Activated CD4-positive, alpha-beta T cell treated with anti-CD3 and anti-CD28 coated beads, Interleukin-2, amount 50 U/mL, for 4 hours (primary cell): Measurements from ENCODE around the gene ALOX15B.
"Not testable (repeated sequence)": the region's sequence is repeated elsewhere in the genome, so short reads cannot be mapped to it uniquely, and the experiment has no call there.

Experiments used
- DNase-seq, 2 experiments: peaks; one replicate each; pipeline ENCODE4 v3.0.0-alpha.2; 2020

Gene ALOX15B

DNA sequence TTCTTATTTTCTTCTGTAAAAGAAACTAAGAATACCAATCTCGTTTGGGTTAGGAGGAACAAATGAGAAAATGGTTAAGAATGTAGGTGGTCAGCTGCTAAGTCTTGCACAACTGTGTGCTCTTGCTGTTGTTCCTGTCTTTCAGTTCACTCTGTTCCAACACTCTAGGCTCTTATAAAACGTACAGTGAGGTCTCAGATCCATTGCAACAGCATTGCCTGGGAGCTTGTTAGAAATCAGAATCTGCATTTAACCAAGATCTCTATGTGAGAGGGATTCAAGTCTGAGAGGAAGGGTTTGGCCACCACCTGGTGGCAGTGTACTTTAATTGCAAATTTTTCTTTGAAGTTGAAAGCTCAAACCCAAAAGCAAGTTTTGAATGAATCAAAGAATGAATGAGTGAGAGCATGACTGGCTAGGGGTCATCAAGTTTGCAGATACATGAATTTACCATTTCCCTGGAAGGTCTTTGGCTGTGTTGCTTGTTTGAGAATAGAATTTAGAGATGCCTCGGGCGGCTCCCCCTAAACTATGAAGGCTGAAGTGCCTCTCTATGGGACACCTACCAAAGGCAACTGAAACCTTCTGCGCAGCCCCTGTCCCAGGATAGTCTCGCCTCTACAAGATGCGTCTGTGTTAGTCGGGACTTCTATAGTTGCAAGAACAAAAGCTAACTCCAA is 2.5 kb downstream of the ALOX15B start:
- peak; percentile 26 to 31 for DNase-seq

DNA sequence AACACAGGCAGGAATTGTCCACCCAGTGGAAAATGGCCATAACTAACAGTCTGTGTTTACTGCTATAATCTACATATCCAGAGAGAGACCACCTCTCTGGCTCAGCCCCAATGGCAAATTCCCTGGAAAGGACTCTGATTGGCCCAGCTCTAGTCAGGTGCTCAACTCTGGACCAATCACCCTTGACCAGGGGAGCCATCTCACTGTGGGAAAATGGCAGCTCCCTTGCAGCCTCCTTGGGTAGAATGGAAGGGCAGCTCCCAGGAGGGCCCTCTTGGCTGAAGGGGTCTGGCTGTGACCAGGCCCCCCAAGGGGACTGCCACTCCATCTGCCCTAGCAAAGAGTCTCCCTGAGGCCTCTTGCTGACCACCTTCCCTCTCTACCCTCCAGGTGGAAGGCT is 3.1 kb downstream of the ALOX15B start:
- DNase-seq: no peak

DNA sequence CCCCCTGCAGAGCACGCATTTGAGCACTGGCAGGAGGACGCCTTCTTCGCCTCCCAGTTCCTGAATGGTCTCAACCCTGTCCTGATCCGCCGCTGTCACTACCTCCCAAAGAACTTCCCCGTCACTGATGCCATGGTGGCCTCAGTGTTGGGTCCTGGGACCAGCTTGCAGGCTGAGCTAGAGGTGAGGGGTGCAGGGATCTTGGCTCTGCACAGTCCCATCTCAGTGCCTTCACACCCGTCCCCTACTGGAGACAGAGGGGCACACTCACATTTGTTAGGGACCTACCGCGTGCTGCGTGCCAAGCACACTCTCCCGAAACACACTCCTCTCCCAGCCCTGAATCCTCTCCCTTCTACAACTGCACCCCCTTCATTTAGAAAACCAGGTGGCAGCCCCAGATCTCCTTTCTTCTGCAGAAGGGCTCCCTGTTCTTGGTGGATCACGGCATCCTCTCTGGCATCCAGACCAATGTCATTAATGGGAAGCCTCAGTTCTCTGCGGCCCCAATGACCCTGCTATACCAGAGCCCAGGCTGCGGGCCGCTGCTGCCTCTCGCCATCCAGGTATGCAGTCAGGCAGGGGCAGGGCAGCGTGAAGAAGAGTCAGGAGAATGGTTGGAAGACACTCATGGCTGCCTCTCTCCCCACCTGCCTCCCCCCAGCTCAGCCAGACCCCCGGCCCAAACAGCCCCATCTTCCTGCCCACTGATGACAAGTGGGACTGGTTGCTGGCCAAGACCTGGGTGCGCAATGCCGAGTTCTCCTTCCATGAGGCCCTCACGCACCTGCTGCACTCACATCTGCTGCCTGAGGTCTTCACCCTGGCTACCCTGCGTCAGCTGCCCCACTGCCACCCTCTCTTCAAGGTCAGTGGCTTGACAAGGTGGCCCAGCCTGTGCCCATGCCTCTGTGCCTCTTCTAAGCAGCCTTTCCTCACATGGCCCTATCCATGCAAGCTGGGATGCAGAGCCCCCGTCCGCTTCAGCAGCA is 6.3 kb downstream of the ALOX15B start:
- DNase-seq: no peak

DNA sequence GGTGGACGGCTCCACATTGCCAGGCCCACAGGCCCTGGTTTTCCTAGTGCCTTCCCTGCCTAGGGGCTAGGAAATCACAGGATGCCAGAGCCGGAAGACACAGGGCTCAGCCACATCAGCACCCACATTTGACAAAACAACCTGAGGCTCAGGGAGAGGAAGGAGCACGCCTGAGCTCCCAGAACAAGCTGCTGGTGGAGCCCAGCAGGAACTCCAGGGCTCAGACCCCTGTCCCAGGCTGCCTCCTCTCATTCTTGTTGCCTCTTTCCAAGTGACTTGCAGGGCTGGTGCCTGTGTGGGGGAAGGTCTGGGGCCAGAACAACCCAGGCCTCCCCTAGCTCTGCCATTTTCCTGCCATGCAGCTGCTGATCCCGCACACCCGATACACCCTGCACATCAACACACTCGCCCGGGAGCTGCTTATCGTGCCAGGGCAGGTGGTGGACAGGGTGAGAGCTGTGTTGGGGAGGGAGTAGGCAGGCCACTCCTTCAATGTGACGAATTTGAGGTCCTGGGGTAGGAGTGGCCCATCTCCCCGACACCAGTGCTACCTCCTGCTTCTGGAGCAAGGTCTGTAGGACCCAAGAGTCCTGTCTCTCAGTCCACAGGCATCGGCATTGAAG is 7.6 kb downstream of the ALOX15B start:
- DNase-seq: no peak

DNA sequence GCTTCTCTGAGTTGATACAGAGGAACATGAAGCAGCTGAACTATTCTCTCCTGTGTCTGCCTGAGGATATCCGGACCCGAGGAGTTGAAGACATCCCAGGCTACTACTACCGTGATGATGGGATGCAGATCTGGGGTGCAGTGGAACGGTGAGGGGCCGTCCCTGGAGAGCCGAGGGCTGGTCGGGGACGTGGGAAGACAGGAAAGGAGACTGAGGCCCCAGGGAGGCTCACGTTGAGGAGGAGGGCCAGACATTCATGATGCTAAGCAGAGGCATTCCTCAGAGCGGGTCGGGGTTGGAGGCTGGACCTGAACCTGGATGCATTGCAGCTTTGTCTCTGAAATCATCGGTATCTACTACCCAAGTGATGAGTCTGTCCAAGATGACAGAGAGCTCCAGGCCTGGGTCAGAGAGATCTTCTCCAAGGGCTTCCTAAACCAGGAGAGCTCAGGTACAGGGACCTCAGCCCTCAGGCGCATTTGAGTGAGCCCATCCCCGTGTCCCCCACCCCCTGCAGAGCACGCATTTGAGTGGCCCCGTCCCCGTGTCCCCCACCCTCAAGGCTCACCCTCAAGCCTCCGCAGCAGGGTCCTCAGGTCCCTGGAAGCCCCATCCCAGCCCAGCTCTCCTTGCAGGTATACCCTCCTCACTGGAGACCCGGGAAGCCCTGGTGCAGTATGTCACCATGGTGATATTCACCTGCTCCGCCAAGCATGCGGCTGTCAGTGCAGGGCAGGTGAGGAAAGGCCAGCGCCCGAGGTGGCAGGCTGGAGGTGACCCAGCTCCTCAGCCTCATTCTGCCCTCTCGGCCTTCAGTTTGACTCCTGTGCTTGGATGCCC is 8.3 kb downstream of the ALOX15B start:
- DNase-seq: no peak

DNA sequence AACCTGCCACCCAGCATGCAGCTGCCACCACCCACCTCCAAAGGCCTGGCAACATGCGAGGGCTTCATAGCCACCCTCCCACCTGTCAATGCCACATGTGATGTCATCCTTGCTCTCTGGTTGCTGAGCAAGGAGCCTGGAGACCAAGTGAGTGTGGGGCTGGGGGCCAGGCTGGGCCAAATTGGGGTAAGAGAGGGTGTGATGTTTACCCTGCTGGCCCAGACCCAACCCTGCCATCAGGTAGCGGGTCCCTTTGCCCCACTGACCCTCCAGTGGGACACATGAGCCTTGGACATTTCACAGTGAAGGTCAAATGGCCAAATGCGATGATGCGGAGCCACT is 8.9 kb downstream of the ALOX15B start:
- no peak for DNase-seq

DNA sequence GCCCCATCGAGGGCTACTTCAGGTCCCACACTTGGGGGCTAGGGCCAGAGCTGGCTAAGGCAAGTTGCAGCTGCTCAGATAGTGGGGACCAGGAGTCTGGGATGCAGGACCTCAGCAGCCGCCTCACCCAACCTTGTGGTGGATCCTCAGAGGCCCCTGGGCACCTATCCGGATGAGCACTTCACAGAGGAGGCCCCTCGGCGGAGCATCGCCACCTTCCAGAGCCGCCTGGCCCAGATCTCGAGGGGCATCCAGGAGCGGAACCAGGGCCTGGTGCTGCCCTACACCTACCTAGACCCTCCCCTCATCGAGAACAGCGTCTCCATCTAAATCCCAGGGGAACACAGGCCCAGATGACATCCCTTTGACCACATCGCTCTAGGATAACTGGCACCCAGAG is 9.4 kb downstream of the ALOX15B start:
- DNase-seq: no peak

DNA sequence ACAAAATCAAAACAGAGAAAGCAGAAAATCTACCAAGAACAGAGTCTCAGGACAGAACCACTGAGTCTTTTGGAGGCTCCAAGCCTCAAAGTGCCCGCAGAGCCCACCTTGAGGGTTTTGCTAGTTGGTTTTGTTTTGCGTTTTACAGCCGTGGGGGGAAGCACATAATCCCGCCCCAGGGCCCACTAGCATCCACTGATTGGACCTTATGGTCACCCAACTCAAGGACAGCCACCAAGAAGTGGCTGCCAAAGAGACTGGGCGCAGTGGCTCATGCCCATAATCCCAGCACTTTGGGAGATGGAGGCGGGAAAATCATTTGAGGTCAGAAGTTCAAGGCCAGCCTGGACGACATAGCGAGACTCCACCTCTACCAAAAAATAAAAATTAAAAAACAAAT is 9.9 kb downstream of the ALOX15B start:
- DNase-seq: no peak

DNA sequence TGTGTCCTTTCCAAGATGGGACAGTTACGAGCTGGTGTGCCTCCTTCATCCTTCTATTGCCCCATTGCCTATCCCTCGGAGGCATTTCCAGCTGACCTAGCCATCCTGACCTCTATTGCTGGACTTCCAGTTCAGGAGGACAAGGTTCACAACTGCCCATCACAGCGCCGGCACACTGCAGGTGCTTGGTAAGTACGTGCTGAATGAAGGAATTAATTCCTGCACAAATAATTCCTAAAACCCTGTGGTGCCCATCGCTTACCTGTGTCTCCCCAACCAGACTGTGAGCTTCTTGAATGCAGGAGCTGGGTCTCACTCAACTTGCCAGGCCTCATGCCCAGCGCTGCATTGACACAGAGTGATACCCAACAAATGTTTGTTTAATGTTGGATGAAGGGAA is 13.0 kb downstream of the ALOX15B start:
- DNase-seq: no peak

DNA sequence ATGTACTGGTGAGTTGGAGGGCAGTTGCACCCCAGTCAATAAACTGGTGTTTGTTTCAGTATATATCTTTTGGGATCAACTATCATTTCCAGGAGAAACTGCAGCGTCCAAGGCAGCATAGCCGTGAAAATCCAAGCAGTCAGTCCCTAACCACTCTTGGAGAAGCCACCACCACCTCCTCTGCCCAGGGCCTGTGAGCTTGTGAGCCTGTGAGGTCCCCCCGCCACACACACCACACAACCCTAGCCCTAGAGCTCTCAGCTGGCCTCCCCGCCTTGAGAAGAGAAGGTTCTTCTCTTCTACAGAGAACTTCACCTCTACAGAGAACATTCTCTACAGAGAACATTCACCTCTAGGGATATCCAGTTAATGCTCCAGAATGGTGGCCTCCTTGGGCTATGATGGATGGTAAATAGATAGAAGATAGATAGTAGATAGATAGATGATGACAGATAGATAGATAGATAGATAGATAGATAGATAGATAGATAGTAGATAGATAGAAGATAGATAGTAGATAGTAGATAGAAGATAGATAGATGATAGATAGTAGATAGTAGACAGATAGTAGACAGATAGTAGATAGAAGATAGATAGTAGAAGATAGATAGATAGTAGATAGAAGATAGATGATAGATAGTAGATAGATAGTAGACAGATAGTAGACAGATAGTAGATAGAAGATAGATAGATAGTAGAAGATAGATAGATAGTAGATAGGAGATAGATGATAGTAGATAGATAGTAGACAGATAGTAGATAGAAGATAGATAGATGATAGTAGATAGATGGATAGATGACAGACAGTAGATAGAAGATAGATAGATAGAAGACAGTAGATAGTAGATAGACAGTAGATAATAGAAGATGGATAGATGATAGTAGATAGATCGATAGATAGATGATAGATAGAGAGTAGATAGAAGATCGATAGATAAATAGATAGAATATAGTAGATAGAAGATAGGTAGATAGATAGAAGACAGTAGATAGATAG is 13.7 kb downstream of the ALOX15B start:
- no peak for DNase-seq

DNA sequence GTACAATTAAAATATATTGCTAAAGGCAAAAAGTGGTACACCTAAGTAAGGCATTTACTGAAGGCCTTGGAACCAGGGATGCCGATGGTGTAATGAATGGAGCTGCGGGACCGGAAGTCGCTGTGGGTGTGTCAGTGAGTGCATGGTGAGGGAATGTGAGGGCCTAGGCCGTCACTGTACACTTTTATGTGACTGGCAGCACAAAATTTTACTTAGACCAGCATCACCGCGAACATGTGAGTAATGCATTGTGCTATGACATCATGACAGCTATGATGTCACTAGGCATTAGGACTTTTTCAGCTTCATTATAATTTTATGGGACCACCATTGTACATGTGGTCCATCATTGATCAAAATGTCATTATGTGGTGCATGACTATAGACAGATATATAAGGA is 14.7 kb downstream of the ALOX15B start:
- DNase-seq: no peak

DNA sequence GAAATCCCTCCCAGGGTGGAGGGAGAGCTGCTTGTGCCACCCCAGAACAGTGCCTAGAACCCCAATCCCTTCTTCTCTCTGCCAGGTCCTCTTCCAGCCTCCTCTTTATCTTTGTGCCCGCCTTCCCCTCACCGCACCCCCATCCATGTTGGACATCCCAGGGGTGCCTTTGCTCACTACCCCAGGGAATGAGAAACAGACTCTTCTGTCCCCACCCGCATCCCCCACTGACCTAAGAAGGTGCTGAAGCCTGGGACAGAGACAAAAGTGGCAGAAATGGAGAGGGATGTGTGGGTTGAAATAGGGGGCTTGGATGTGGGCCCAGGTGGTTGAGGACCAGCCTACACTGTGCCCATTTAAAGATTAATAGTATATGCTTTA is 17.0 kb downstream of the ALOX15B start:
- no peak for DNase-seq

DNA sequence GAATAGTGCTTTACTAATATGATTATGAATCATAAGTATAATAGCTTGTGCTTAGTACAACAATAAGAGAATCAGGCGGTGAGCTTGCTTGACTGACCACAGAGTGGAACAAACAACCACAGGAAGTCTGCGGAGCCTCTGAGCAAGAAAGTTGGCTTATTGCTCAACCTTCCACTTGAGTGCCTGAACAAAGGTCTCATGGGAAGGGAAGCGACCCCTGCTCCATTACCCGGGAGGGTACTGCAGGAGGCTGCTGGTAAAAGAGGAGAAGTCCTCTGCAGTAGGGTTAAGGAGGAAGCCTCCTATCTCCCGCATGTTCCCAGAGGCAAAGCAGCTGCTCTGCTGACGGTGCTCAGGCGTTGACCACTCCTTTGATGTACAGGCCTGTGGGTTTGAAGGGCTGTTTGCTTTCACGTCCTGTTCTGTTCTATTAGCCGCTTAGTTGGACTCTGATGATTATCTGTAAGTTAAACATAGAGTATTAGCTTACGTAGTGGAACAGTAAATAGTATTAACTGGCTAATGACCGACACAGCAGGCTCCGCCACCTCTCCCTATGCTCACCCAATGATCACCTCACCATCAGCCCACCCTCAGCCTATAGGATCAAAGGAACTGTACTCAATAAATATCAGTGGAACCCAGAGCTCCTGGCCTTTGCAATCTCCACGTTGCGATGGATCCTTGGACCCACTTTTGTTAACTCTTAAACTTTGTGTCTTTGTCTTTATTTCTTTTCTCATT is 17.5 kb downstream of the ALOX15B start:
- no peak for DNase-seq

DNA sequence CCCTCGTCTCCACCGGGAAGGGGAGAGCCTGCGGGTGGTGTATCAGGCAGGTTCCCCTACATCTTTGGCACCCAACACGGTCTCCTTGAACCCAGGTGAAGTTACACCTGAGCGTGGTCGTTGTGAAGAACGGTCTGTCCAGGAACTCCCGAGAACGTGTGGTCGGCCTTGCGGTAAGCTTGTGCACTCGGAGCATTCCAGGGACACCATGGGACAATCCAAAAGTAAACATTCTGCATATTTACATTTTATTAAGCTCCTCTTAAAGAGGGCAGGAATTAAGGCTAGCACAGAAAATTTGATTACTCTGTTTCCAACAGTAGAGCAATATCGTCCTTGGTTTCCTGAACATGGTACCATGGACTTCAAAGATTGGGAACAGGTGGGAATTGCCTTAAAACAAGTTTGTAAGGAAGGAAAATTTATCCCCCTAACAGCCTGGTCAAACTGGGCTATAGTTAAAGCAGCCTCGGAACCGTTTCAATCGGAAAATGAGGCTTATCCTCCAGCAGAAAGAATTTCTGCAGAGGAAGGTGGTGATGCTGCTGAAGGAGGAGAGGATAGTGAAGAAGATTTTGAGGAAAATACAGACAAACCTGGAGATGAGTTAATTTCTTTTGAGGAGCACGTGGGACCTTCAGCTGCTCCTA is 18.2 kb downstream of the ALOX15B start:
- no peak for DNase-seq

DNA sequence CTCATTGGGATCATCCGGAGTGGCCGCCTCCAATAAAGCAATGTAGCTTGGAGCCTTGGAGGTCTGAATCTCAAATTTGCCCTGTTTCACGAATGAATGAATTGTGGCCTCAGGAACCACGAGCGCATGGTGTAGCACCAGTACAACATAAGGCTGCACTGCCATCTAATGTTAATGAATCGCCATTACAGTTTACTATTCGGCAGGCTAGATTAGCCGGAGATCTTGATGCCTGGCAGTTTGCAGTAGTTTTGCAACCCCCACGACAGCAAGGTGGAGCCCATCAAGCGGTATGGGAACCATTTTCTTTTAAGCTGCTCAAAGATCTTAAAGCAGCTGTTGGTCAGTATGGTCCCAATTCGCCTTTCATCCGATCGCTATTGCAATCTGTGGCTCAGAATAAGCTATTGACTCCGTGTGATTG is 18.8 kb downstream of the ALOX15B start:
- DNase-seq: peak; percentile 26 to 33

DNA sequence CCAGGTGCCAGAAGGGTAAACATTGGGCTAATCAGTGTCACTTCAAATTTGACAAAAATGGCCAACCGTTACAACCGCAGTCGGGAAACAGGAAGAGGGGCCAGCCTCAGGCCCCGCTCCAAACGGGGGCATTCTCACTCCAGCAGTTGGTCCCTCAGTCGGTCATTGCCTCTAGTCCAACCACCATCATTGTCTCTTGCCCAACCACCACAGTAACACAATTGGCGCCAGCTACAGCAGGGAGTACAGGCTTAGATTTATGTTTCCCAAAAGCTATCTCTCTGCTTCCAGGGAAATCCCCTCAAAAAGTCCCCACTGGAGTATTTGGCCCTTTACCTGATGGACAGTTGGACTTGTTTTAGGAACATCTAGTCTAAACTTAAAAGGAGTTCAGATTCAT is 20.3 kb downstream of the ALOX15B start:
- no peak for DNase-seq

DNA sequence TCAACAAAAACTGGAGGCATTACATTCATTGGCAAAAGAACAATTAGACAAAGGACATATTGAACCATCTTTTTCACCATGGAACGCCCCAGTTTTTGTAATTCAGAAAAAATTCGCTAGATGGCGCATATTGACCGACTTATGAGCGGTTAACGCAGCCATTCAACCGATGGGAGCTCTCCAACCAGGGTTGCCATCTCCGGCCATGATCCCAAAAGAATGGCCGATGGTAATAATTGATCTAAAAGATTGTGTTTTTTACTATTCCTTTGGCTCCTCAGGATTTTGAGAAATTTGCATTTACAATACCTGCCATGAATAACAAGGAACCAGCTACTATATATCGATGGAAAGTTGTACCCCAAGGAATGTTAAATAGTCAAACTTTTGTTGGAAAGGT is 21.4 kb downstream of the ALOX15B start:
- DNase-seq: peak; percentile 46 to 49

DNA sequence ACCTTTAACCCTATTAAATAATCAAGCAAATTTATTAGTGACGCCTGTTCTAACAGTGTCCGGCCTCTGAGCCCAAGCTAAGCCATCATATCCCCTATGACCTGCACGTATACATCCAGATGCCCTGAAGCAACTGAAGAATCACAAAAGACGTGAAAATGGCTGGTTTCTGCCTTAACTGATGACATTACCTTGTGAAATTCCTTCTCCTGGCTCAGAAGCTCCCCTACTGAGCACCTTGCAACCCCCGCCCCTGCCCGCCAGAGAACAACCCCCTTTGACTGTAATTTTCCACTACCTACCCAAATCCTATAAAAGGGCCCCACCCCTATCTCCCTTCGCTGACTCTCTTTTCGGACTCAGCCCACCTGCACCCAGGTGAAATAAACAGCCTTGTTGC is 23.0 kb downstream of the ALOX15B start:
- not testable (repeated sequence) for DNase-seq

DNA sequence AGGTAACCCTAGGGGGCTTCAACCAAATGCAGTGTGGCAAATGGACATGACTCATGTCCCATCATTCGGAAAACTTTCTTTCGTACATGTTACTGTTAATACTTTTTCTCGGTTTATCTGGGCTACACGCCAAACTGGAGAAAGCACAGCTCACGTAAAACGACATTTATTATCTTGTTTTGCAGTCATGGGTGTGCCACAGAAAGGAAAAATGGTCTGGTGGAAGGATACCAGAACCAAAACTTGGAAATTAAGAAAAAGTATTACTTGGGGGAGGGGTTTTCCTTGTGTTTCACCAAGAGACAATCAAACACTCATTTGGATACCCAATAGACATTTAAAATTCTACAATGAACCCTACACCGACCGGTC is 23.6 kb downstream of the ALOX15B start:
- no peak for DNase-seq

DNA sequence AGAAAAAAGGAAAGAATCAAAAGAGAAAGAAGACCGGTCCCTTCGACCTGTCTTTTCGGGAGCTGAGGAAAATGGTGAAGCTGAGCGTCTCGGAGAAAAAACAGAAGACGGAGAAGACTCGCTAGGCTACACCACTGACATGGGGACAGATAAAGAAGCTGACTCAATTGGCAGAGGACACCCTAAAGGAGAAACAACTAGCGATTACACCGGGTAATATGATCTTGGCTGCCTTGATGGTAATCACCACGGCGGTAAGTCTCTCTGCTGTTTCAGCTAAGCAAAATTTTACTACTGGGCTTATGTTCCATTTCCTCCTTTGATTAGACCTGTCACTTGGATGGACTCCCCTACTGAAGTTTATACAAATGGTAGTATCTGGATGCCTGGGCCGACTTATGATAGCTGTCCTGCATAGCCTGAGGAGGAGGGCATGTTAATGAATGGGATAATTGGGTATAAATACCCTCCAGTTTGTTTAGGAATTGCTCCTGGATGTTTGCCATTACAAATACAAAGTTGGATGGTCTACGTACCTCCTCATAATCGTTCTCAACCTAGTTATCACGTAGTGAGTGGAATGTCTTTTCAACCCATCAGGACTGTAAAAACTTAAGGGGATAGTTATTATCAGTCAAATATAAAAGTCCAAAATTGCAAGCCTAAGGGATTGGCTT is 24.1 kb downstream of the ALOX15B start:
- DNase-seq: no peak
